Measurements from ENCODE around the gene AFAP1L1.
"Not testable (repeated sequence)": the region's sequence is repeated elsewhere in the genome, so short reads cannot be mapped to it uniquely, and the experiment has no call there.

Gene AFAP1L1

DNA sequence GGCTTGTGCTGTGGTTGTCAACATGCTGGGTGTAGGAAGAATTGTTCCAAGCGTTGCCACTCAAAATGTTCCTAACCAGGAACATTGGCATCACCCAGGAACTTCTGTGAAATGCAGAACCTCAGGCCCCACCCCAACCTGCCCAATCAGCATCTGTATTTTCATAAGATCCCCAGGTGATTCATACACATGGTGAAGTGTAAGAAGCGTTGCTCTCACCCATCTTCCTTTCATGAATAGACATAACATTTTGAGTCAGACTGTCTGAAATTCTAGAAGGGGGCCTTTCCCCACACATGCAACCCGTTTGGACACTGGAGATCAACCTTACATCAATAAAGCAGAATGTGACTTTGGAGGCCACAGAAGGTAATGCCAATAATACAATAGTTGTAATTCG lies 9.3 kb upstream of the AFAP1L1 start:
- no peak for DNase-seq

DNA sequence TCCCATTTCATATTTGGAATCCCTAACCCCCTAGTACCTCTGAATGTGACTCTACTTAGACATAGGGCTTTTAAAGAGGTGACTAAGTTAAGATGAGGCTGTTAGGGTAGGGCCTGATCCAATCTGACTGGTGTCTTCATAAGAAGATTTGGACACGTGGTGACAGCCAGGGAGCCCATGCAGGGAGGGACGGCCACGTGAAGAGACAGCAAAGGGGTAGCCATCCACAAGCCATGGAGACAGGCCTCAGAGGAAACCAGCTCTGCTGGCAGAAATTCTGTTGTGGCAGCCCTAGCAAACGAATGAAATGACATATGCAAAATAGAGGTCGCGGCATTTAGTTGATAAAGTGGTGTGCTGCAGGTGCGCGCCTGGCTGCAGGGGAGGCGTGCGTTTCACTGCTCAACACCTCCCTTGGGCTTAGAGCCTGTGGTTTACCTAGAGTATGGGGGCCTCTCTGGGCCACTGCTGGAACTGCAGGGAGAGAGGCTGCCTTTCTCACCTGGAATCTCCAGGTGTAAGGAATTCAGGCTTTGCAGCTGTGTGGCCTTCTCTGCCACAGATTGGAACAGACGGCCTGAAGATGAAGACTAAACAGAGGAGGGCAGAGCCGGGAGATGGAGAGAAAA lies 7.1 kb upstream of the AFAP1L1 start:
- no peak for DNase-seq

DNA sequence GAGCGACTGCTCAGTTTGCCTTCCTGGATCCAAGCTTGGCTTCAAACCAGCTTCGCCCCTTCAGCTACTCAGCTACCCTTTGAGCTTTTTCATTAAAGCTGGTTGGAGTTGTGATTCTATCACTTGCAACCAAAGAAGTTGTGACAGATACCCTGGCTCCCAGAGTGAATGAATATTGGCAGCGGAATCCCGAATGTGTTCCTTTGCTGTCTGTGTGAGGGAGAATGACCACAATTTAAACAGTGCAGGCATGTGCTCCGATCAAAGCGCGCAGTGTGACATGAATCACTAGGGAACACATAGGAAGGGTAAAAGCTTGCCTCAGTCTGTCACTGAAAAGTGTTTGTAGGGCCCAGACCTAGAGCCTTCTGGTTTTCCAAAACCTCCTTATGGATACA lies 6.6 kb upstream of the AFAP1L1 start:
- DNase-seq = no peak

DNA sequence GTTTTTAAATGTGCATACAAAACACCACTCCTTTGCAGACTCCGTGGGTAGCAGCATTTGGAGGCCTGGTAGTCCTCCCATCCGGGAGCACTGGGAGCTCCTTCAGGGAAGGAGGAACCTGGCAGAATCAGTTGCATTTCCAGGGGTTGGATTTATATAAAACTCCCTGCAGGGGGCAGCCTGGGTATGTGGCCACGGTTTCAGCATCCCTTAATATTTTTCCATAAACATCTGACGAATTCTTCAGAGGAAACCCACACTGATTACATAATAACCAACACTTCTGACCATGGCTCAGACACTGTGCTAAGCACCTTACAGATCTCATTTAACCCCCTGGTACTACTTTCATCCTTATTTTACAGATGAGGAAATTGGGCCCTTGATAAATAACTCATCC lies 6.1 kb upstream of the AFAP1L1 start:
- DNase-seq = peak; percentile 51

DNA sequence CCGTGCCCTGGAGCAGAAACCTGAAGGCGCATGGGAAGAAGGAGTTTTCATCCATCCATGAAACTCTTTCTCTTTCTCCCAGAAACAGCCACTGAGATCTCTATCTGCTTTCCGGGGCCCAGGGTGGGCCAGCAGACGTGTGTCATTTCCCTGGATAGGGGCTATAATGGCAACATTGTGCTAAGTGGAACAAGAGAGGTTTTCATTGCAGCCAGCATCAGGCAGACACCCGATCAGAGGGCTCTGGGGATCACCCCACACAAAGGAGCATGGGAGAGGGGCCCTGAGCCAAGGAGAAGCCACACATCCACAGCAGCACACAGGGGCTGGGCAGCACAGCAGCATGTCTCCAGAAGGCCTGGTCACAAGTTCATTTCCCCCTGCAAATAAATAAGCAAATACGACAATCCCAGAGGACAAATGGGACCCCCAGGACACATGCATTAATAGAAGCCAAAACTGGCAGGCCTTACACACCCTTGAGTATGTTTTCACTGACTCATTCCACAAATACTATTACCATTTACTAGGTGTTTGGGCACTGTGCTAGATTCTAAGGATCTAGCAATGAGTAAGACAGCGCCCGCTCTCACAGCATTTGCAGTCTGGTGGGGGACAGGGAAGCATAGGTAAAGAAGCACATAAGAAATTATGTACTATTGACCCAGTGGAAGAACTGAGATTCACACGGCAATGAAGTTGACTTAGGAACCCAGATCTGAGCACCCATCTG lies 4.3 kb upstream of the AFAP1L1 start:
- no peak for DNase-seq

DNA sequence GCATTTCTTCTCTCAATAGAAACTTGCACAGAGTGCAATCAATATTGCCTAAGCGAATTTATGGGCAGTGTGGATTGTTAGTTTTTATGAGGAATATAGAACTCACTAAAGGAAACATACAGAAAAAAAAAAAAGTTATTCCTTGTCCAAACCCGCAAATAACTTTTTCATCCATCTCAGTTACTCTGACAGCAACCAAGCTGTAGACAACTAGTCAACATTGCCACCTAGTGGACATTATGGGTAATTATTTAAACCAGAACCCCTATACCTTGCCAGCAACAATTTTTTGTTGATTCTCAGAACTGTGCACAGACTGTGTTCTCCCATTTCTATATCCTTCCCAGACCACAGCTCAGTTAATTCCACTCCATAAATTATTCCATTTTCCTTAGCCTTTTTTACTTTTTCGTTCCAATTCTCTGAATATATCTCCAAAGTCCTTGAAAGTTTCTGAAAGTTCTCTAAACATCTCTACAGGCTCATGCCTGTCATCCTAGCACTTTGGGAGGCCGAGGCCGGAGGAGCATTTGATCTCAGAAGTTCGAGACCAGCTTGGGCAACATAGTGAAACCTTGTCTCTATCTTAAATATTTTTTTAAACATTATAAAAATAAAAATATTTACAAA lies 2.6 kb upstream of the AFAP1L1 start:
- peak; percentile 83 for DNase-seq

DNA sequence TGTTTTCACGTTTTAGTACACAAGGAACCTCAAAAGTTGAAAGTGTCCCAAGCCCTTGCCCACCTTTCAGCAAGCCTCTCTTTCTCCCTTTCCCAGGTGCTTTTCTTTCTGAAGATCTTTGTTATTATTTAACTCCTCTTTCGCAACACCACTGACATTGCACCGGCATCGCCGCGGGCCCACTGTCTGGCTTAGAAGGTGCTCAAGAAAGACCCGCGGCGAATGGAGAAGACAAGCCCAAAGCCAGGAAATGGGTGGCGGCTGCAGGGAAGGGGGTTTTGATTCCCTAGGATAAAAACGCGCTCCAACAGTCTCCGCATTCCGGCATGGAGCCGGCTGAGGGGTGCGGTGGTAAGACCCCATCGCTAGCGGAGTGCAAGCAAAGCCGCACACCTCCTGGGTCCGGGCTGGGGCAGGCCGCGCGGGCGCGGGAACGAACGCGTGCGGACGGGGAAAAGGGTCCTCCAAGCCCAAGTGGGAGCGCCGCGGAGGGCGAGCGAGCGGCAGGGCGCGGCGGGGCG lies 404 bp upstream of the AFAP1L1 start:
- DNase-seq = peak; percentile 36

DNA sequence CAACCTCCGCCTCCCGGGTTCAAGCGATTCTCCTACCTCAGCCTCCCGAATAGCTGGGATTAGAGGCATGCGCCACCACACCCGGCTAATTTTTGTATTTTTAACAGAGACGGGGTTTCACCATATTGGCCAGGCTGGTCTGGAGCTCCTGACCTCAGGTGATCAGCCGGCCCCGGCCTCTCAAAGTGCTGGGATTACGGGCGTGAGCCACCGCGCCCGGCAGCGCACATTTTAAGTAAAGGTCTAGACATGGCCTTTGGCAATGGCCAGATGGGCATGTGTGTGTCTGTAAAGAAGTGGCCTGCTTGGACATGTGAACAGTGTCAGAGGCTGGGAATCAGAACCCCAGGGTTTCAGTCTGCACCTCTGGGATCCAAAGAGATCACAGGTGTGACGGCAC lies 1.1 kb downstream of the AFAP1L1 start:
- not testable (repeated sequence) for DNase-seq

DNA sequence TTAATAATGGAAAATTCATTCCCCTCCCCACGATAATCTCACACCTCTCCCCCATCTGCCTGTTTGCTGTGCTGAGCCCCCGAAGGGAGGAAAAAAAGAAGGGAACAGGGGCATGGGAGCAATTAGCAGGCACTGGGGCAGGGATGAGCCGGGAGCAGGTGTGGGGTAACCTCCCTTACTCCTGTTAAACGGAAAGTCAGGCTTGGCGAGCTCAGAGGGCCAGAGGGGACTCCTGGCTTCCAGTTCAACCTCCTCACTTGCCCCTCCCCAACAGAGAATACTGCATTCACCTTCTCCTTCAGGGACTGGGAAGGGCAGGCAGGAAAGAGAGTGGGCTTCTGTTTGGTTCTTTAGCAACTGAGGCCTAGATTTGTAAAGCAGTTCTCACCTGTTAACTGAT lies 1.6 kb downstream of the AFAP1L1 start:
- no peak for DNase-seq

DNA sequence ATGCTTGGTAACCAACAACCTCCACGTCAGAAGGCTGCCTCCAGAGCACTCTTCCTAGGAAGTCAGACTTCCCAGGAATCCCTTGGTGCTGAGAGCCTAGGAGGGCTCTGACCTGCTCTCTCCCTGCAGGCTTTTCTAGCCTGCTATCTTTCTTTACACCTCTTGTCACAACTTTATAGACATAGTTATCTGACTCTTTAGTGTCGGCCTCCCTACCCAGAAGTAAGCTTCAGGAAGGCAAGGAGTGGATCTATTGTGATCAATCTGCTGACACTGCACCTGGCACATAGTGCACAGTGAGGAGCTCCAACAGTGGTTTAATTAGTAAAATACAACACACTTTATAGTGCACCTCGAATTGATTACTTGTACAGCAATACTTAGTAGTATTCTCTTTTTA lies 2.3 kb downstream of the AFAP1L1 start:
- no peak for DNase-seq

DNA sequence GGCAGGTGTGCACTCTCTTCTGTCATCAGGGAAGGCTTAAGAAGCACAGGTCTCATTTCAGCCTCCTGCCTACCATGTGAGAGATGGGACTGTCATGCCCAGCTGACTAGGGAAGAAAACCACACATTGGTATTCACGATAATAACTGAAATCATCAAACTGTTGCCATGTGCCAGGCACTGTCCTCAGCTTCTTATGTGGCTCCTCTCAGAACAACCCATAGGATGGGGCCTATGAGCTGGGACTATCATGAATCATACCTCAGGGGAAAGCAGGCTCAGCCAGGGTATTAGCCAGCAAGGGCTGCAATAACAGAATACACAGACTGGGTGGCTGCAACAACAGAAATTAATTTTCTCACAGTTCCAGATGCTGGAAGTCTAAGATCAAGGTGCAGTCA lies 3.3 kb downstream of the AFAP1L1 start:
- DNase-seq = no peak

DNA sequence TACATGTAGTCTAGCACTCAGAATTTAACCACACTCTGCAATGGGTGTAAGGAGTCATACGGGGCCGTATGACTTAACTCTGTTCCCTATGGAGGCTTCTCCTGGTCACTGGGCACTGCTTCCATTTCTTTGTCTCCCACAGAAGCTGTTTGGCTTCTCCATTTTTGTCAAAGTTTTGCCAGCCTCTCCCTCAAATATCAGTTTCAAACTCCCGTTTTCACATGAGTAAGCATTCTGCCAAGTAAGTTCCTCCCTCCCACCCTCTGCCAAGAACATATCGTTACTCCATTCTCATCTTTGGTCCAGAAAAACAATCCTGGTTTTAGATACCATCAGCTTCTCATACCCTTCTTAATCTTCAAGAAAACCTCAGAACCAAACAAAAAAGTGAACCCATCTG lies 6.1 kb downstream of the AFAP1L1 start:
- no peak for DNase-seq

DNA sequence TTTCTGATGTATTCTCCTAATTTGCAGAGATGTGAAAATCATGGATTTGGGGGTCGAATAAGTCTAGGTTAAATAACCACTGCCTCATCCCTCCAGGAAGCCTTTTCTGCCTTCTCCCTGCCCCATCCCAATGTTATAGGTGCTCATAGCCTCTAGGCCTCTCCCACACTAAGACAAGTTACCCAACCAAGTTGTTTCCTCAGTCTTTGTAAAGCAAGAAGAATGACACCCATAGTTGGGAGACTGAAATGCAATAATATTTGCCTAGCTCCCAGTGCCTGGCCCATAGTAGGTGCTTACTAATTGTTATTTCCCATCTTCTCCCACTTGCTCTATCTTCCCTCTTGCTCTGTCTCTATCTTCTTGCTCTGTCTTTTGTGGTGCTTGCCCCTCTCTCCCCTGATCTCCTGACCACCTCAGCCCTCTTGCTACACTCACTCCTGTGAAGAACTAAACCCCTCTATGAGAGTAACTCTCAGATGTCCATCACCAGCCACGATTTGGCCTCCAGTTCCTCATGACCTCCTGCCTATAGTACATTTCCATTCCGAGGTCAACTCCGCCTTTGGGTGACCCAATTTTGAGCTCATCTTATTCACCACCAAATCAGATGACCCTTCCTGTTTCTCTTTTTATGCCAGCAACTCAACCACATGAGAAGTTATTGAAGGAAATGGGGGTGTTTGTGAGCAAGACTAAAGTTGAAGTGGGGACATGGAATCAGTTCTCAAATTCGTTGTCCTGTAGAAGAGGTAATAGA lies 7.0 kb downstream of the AFAP1L1 start:
- DNase-seq = no peak

DNA sequence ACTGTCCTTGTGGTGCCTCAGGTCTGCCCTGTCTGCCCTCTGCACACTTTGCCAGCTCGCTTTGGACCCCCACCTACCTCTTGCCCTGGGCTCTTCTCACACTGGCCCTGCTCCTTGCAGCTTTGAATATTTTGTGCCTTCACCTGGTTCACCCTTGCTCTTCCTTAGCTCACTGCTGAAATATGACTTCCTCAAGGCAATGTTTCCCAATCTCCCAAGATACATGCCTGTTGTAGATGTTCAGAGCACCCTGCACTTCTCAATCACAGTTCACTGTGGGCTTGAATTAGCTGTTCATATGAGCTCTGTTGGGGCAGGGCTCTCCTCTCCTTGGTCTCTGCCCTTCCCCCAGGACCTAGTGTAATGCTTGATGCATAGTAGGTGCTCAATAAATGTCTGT lies 8.0 kb downstream of the AFAP1L1 start:
- no peak for DNase-seq

DNA sequence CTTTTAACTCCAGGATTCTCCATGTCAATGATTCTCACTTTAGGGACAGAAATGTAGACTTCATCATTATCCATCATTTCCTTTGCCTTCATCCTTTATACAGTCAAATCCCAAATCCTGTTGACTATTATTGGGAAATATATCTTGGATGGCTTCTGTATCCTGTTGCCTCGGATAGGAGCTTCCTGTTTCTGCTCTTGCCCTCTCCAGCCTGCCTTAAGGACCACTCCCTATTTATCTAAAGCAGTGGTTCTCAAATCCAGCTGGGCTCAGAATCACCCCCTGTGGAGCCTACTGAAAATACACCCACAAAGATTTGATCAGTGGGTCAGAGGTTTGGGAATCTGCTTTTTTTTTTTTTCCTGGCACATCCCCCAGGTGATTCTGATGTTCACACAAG lies 8.5 kb downstream of the AFAP1L1 start:
- DNase-seq = no peak

DNA sequence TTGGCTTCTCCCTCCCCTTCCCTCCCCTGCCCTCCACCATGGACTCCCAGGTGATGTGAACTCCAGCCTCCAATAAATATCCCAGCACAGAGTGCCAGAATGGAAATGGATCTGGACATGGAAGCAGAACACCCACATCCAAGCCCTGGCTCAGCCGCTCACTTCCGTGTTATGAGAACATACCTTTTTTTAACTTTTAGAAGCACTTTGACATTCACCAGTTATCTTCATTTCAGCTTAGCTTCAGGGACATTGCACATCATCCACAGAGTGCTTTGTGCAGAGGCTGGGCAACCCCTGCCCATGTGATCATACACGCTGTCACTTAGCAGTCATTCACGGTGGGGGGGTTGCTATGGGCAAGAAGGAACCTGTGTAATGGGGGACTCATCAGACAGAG lies 9.1 kb downstream of the AFAP1L1 start:
- no peak for DNase-seq

DNA sequence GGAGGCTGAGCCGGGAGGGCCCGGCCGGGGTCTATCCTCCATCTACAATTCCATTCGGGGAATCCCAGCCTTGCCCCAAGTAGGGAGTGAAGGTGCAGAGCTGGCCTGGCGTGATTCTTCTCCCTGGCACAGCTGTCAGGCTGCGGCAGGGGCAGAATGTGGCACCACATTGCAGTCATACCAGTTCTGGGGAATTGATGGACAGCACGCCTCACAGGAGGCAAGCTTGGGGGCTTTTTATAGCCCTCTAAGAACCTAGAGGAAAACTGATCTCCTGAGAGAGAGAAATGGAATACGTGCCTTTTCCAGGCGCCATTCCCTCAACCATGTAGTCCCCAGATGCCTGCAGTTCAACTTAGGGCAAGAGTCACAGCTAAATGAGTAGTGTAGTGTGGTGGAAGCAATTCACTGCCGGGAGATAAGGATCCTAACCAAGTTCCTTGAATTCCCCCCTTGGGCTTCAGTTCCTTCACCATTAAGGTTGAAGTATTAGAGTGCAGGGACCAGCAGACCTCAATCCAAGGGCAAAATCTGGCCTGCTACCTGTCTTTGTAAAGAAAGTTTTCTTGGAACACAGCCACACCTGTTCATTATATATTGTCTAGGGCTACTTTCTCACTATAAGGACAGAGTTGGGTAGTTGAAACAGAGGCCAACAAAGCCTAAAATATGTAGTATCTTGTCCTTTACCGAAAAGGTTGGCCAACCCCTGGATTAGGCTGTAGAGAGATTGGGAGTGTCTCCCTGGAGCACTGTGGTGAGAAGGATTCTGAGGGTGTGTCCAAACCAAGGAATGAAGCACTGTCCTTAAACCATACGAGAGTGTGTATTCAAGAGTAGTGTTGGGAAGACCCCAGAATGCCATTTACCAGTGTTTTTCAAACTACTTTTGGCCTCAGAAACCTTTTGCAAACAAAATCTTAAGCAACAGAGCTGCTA lies 10.6 kb downstream of the AFAP1L1 start:
- DNase-seq = no peak

DNA sequence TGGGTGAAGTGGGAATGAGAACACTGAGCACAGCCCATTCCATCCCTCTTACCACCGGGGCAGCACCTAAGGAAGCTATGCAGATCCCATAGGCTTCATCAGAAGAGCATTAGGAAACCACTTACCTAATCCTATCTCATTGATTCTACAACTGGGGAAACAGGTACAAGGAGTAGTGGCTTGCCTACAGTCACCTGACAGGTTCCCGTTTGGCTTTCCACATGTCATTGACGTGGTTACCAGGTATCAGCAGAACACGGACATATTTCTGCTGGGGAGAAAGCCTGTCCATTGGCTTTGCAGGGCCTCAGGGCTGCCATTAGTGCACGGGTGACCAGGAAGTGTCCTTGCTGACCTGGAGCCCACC lies 11.3 kb downstream of the AFAP1L1 start:
- DNase-seq = no peak

DNA sequence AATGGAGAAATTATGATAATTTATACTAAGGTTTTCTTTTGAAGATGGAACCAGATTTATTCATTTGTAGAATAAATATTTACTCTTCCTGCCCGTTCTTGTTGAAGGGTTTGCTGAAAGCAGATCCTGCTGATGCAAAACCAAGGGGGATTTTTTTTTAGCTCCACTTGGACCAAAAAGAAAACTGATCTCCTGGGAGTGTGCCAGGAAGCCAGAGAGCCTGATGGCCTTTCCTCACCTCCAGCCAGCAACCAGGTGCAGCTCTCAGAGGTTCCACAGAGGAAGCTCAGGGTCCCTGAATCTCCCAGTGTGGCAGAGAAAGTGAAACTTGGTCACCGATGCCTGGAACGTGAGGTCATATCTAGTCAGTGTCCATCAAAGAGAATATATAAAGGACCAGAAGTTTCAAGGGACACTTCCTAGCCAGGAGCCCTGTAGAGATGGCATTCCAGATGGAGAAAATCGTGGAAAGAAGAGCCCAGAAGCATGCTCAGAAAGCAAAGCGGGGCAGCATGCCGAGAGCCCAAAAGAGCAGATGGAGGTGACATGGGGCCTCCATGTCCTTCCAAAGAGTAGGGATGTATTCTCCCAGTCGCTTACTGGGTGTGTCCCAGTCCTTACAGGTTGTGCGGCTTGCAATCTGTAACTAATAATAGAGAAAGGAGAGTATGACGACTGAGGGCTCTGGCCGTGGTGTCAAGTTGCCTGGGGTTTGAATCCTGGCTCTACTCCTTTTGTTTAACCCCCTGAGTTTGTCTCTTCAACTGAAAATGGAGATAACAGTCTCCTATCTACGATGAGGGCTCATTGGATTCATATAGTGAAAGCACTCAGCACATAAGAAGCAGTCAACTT lies 12.2 kb downstream of the AFAP1L1 start:
- DNase-seq = no peak

DNA sequence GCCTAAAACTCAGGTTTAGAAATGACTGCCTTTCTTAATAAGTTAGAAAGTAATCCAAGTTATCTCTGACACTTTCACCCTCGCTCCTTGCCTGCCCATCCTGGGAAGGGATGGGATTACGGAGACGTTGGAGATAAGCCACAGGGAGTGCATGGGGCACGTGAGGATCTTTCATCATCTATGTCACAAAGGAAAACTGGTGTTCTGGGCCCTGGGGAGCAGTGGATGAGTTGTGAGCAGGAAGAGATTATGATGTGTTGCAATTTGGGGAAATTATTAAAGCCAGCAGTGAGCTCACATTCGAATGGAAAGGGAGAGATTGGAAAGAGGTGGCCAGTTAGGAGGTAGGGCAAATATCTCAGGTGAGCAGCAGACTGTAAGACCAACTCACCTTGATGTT lies 12.8 kb downstream of the AFAP1L1 start:
- DNase-seq = no peak

DNA sequence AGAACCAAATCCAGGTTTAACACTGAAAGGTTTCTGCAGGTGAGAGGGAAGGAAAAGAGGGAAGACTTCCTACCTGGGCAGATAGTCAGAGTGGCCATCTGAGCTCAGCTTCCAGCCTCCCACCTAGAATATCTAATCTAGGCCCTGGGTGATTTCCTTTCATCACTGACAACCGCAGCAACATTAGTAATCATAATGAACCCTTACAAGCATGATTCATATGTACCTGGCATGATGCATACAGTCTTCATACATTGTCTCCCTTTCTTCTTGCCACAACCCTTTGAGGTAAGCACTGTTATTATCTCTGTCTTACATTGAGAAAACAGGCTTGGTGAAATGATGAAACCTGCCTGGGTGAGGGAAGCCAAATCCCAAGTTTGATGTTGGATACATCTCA lies 13.5 kb downstream of the AFAP1L1 start:
- DNase-seq = no peak
